Panc1 (cell line): ENCODE measurements around the gene LRRC38. TPM values are rescaled to one million over a fixed set of nuclear protein-coding genes. Genes with fewer than 3 reads are reported as not detected.

Source experiments
- ATAC-seq: fragments of 200-7000 bp; cut with Tn5 transposase; 2 replicates; pipeline ENCODE4 v1.9.1; 2020; ENCODE audit warnings: mild to moderate bottlenecking, moderate library complexity
- BruUV-seq: library from RNA; stranded (reverse); fragments of 400-500 nt; replicated peaks from 2 replicates; lab custom pipeline; 2021; lab: Mats Ljungman, UMichigan
- CTCF ChIA-PET: fragments of 300-600 bp; sonication (Branson Sonifier 250); formaldehyde crosslinking; loops from one replicate; lab custom pipeline; 2022; ENCODE audit warnings: antibody characterized with exemption; lab: Charles Lee
- POLR2A ChIA-PET: fragments of 300-600 bp; sonication (Branson Sonifier 250); formaldehyde crosslinking; loops from one replicate; lab custom pipeline; 2022; ENCODE audit warnings: antibody characterized with exemption; lab: Charles Lee
- DNase-seq: peaks from one replicate; pipeline ENCODE4 v3.0.0-alpha.2; 2010; ENCODE audit warnings: low read depth, low spot score
- H3K27ac ChIP-seq: 2 replicates; pipeline ENCODE4 v1.5.1; 2011; ENCODE audit warnings: mild to moderate bottlenecking, low read length, inconsistent platforms
- H3K27me3 ChIP-seq: fragments of 200-500 bp; sonication (Bioruptor generic); 2 replicates; pipeline ENCODE4 v1.6.0; 2014; ENCODE audit warnings: low read length, inconsistent platforms; ENCODE audit not compliant: control insufficient read depth, insufficient read depth
- H3K36me3 ChIP-seq: fragments of 200-500 bp; sonication (Bioruptor generic); 2 replicates; pipeline ENCODE4 v1.5.1; 2014; ENCODE audit warnings: inconsistent platforms, mild to moderate bottlenecking, low read length, moderate library complexity; ENCODE audit not compliant: control insufficient read depth, insufficient read depth
- H3K4me1 ChIP-seq: 2 replicates; pipeline ENCODE4 v1.5.1; 2011; ENCODE audit warnings: inconsistent platforms, mild to moderate bottlenecking, low read length, moderate library complexity; ENCODE audit not compliant: control insufficient read depth, insufficient read depth
- H3K4me3 ChIP-seq, 2 experiments: 2 replicates each; pipeline ENCODE4 v1.5.1; 2011 to 2012; ENCODE audit warnings: low read depth in 2 of 2, low read length in 2 of 2, mild to moderate bottlenecking in 2 of 2, inconsistent platforms in 1 of 2, moderate library complexity in 1 of 2
- H3K9me3 ChIP-seq: fragments of 200-500 bp; sonication (Bioruptor generic); 2 replicates; pipeline ENCODE4 v1.5.1; 2014; ENCODE audit warnings: low read depth, mild to moderate bottlenecking, inconsistent platforms, low read length, moderate library complexity; ENCODE audit not compliant: control insufficient read depth, insufficient read depth
- CTCF ChIP-seq: fragments of 450-650 bp; IDR thresholded peaks from 2 replicates; pipeline ENCODE4 v1.5.1; 2017; ENCODE audit warnings: mild to moderate bottlenecking
- POLR2AphosphoS5 ChIP-seq: IDR thresholded peaks from 2 replicates; pipeline ENCODE4 v1.6.1; 2012; ENCODE audit warnings: mild to moderate bottlenecking, low read depth, low read length, moderate library complexity
- REST ChIP-seq, 2 experiments: IDR thresholded peaks; 2 replicates each; pipeline ENCODE4 v1.6.1; 2011 to 2012; ENCODE audit warnings: low read depth in 2 of 2, control low read depth in 1 of 2, low read length in 1 of 2, mild to moderate bottlenecking in 1 of 2, moderate library complexity in 1 of 2; ENCODE audit not compliant: insufficient read depth in 1 of 2
- SIN3A ChIP-seq: IDR thresholded peaks from 2 replicates; pipeline ENCODE4 v1.6.1; 2012; ENCODE audit warnings: low read depth, mild to moderate bottlenecking, low read length, moderate library complexity, borderline replicate concordance; ENCODE audit not compliant: insufficient read depth
- TCF7L2 ChIP-seq: IDR thresholded peaks from 2 replicates; pipeline ENCODE4 v1.6.1; 2011; ENCODE audit warnings: mild to moderate bottlenecking, low read depth, low read length, inconsistent platforms
- in situ Hi-C: cut with HindIII; loops from 2 replicates; pipeline ENCODE4 v1.10.0; 2016; ENCODE audit warnings: low sequenced_read_pairs, low pct_unique_long_range_greater_than_20kb
- intact Hi-C: fragments of 100-400 bp; cut with micrococcal nuclease; formaldehyde crosslinking; loops from one replicate; pipeline ENCODE4 v1.10.0; 2022; ENCODE audit not compliant: unreplicated experiment
- total RNA-seq: library from RNA; stranded (reverse); gene quantifications from one replicate; pipeline ENCODE4 v1.2.1, GENCODE V29; 2021; ENCODE audit not compliant: unreplicated experiment

The LRRC38 gene
- total RNA-seq, 1 experiment from 2014 or later, result not detected

GRCh38 chr1:13556224-13556764 is 42.5 kb upstream of the LRRC38 start:
- ATAC-seq (no peak), DNase-seq (no peak)
- ChIA-PET POLR2A (no interaction called here), CTCF (no interaction called here)
- no peaks in the 10 kb centered on the region; the same call in 1 of the 2 replicates for H3K27me3 ChIP-seq
- no peaks in the 10 kb centered on the region for H3K9me3 ChIP-seq
- H3K27ac ChIP-seq, result no peak overlapping the region
- H3K4me1 ChIP-seq, result no peaks in the 10 kb centered on the region
- H3K4me3 ChIP-seq, result no peak overlapping the region
- no TSS peak for BruUV-seq
- in situ Hi-C loops, result no loop called here
- no peak for TF ChIP-seq POLR2AphosphoS5
- intact Hi-C loops, result no loop called here
- no peaks in the 10 kb centered on the region for H3K36me3 ChIP-seq

GRCh38 chr1:13554798-13555197 is 41.0 kb upstream of the LRRC38 start:
- in situ Hi-C loops, result no loop called here
- no TSS peak for BruUV-seq
- H3K9me3 ChIP-seq, result no peaks in the 10 kb centered on the region

More at GRCh38 chr1:13554798-13555197, 41.0 kb upstream of the LRRC38 start:
- Histone ChIP-seq H3K4me3 (no peak overlapping the region), H3K27me3 (no peaks in the 10 kb centered on the region), H3K36me3 (no peaks in the 10 kb centered on the region), H3K27ac (no peak overlapping the region), H3K4me1 (no peaks in the 10 kb centered on the region)
- POLR2A ChIA-PET, result no interaction called here
- ATAC-seq (no peak), DNase-seq (no peak)
- CTCF ChIA-PET, result interaction anchor here (0.7 kb wide), 1 partner anchor 291 kb away, joined by 5 read pairs; no protein-coding TSS in a partner anchor
- TF ChIP-seq CTCF (no peak), SIN3A (no peak), REST (IDR thresholded peaks at IDR 0.05; ENCODE audit: insufficient read depth in 1 of 2, low read depth in 2 of 2, low read length in 1 of 2) (no peak), POLR2AphosphoS5 (no peak), TCF7L2 (no peak)
- intact Hi-C loops, result no loop called here
